ENCODE results near the gene AP3S1.

DNA sequence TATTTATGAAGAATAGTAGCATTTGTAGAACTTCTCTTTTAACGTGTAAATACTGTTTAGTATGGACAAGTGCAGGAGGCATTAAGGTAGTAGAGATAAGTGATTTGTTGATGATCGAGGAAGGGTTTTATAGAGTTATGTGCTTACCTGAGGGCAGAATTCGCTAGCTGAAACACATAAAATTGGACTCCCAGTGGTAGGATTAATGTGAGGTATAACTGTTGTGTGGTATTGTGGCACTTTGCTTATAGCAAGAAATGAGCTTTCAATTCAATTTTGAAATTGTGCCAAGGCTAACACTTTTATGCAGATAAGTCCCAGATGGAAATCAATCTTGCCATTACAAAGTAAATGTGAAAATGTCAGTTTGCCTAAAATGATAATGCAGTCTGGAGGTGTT, 1.2 kb downstream of the AP3S1 start:
- TF ChIP-seq, protein P1, sequence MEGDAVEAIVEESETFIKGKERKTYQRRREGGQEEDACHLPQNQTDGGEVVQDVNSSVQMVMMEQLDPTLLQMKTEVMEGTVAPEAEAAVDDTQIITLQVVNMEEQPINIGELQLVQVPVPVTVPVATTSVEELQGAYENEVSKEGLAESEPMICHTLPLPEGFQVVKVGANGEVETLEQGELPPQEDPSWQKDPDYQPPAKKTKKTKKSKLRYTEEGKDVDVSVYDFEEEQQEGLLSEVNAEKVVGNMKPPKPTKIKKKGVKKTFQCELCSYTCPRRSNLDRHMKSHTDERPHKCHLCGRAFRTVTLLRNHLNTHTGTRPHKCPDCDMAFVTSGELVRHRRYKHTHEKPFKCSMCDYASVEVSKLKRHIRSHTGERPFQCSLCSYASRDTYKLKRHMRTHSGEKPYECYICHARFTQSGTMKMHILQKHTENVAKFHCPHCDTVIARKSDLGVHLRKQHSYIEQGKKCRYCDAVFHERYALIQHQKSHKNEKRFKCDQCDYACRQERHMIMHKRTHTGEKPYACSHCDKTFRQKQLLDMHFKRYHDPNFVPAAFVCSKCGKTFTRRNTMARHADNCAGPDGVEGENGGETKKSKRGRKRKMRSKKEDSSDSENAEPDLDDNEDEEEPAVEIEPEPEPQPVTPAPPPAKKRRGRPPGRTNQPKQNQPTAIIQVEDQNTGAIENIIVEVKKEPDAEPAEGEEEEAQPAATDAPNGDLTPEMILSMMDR (IDR thresholded peaks at IDR 0.05) = no peak
- TF ChIP-seq POLR2A (IDR thresholded peaks at IDR 0.05) = no peak

Measured in adrenal gland (tissue), 5 donors.